GM12865 (cell line): ENCODE data around the gene GNAL.
"Not testable (repeated sequence)": the region's sequence is repeated elsewhere in the genome, so short reads cannot be mapped to it uniquely, and the experiment has no call there.

Experiments
- DNase-seq: peaks from one replicate; pipeline ENCODE4 v3.0.0; 2010; ENCODE audit warnings: low read depth
- H3K4me3 ChIP-seq: 2 replicates; pipeline ENCODE4 v1.5.1; 2011; ENCODE audit warnings: mild to moderate bottlenecking, low read depth, low read length, control low read depth
- CTCF ChIP-seq: IDR thresholded peaks from 2 replicates; pipeline ENCODE4 v1.5.1; 2011; ENCODE audit warnings: low read length, control low read depth, low read depth, inconsistent platforms; ENCODE audit not compliant: insufficient read depth; ENCODE audit errors: missing control alignments

GNAL gene

GRCh38 chr18:11850821-11851145 lies 161.7 kb downstream of the GNAL start:
- no peak for DNase-seq
- no peak for TF ChIP-seq CTCF
- H3K4me3 ChIP-seq = peak overlapping the region; percentile 94

DNA sequence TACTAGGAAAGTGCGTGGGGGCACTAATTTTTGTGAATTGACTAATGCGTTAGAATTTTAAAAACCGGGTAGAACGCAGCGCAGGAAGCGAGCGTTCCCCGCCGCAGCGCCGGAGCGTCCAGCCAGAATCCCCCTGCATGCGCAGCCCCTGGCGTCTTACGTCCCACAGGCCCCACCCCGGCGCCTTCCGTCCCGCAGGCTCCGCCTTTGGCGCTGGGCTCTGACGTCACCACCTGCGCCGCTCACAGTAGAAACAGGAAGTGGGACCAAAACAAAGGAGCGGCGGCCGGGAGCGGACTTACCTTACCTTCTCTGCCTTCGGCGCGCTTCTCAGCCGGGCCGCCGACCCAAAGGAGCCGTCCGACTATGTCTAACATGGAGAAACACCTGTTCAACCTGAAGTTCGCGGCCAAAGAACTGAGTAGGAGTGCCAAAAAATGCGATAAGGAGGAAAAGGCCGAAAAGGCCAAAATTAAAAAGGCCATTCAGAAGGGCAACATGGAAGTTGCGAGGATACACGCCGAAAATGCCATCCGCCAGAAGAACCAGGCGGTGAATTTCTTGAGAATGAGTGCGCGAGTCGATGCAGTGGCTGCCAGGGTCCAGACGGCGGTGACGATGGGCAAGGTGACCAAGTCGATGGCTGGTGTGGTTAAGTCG lies 162.2 kb downstream of the GNAL start, which contains the start of gene CHMP1B:
CHMP1B (plus strand) TSS at position 268 of the 660 bp plus-strand sequence; CDS start at position 367, 99 bp downstream.
- no peak for TF ChIP-seq CTCF
- H3K4me3 ChIP-seq = peak within 1 kb of the TSS; percentile 94
- peak; percentile 97 for DNase-seq

DNA sequence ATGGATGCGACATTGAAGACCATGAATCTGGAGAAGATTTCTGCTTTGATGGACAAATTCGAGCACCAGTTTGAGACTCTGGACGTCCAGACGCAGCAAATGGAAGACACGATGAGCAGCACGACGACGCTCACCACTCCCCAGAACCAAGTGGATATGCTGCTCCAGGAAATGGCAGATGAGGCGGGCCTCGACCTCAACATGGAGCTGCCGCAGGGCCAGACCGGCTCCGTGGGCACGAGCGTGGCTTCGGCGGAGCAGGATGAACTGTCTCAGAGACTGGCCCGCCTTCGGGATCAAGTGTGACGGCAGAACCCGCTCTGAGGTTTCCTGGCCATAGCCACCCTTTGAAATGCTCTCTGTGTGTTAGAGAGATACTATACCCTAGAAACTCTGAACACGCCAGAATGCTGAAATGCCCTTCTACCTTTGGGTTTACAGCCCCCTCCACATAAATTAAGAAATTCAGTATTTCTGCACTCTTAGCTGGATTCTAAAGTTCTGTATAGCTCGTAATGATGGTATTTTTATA lies 162.8 kb downstream of the GNAL start:
- peak; percentile 44 for DNase-seq

GRCh38 chr18:11854554-11854953 lies 165.5 kb downstream of the GNAL start:
- H3K4me3 ChIP-seq, DNase-seq: not testable (repeated sequence)

More for the DNA sequence above, 162.8 kb downstream of the GNAL start:
- no peak for TF ChIP-seq CTCF
- peak overlapping the region; percentile 94 for H3K4me3 ChIP-seq

DNA sequence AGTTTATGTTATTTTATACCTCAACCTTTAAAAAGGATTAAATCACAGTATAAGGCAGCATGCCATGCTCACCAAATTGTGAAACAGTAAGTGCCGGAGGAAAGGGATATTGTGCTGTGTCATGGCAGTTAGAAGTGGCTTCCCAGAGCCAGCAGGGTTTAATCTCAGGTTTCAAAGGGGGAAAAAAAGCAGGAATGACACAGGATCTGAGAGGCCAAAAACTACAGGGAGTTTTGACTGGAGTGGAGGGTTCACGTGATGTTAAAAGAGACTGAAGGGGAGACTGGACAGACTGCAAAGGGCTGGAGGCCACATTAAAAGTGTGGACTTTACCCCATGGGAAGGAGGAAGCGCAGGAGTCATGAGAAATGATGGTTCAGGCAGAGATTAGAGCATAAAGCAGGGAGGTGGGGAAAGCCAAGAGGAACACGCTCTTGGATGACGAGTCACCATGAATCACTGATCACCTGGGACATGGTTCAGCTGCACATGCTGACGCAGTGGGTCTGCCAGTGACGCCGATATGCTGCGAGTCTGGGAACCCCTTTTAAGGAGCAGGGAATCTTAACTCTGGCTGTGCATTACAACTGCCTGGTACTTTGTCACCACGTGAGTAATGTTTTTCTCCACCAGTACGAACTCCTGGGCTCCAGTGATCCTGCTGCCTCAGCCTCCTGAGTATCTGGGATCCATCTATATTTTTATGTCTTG lies 168.3 kb downstream of the GNAL start:
- no peak overlapping the region for H3K4me3 ChIP-seq
- no peak for TF ChIP-seq CTCF

GRCh38 chr18:11859282-11859830 lies 170.3 kb downstream of the GNAL start:
- TF ChIP-seq CTCF = no peak
- no peak overlapping the region for H3K4me3 ChIP-seq
- DNase-seq = no peak

More for the DNA sequence above, 168.3 kb downstream of the GNAL start:
- DNase-seq = no peak

DNA sequence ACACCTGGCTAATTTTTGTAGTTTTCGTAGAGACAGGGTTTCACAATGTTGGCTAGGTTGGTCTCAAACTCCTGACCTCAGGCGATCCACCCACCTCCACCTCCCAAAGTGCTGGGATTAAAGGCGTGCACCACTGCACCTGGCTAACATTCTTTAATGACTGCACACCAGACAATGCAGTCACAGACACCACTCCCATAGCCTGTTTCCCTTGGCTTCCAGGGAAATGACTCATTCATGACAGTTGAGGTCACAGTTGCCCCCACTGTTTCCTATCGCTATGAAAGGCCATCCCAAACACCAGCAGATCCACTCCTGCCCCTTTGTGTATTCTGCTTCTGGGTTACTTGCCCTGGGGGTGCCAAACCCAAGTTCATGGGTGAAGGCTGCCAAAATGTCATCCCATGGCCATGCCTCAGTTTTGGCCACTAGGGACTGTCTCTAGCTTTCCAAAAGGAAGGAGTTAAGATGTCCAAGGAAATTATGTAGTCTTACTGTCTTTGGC lies 170.9 kb downstream of the GNAL start:
- H3K4me3 ChIP-seq = no peak overlapping the region
- no peak for DNase-seq
- no peak for TF ChIP-seq CTCF
